HG02970 (cell line): ENCODE measurements around the gene SGMS1.
"Not testable (repeated sequence)": the region's sequence is repeated elsewhere in the genome, so short reads cannot be mapped to it uniquely, and the experiment has no call there.

Experiments used
- ATAC-seq: cut with Tn5 transposase; IDR thresholded peaks from one replicate; pipeline ENCODE4 v1.9.1; 2021; ENCODE audit warnings: mild to moderate bottlenecking, moderate library complexity, moderate number of reproducible peaks; ENCODE audit not compliant: unreplicated experiment, low FRiP score

Gene SGMS1

GRCh38 chr10:50623663-50624412, at the start of gene SGMS1:
SGMS1 (minus strand) TSS chr10:50623956; CDS start chr10:50344114, 279,842 bp downstream.
- peak; percentile 35 for ATAC-seq

DNA sequence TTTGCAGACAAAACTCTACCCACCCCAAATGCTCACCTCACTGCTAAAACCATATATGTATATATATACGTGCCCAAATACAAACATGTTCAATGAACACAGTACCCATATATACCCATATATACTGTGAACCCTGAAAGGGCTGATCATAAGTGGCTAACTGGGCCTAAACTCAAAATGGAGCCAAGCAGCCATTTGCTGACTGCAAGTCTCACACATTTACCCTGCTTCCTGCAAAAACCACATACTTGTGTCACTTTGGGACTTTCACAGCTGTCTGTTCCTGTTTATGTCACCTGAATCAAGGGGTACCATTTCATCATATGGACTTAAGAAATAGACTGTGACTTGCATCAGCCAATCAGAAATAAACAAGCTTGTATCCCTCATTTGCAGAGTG, 48.4 kb upstream of the SGMS1 start:
- not testable (repeated sequence) for ATAC-seq

- not testable (repeated sequence) for ATAC-seq
Measured at GRCh38 chr10:50671645-50672044, 47.9 kb upstream of the SGMS1 start.

- not testable (repeated sequence) for ATAC-seq
Measured at GRCh38 chr10:50669957-50670356, 46.2 kb upstream of the SGMS1 start.

DNA sequence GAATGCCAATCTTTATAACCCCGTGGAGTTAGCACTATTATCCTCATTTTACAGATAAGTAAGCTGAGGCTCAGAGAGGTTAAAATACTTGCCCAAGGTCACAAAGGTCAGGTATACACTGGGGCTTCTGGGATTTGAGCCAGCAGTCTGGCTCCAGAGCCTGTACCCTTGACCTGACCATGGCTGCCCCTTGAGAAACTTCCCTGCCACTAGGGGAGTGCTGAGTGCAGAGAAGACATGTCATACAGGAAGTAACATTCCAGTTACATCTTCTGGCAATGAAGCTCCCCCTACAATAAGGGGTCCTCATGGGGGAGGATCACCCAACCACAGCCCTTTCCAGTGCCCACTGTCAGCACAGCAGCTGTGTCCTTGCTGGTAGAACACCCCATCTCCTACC, 43.6 kb upstream of the SGMS1 start:
- ATAC-seq, result not testable (repeated sequence)

- not testable (repeated sequence) for ATAC-seq
Measured at GRCh38 chr10:50662420-50662819, 38.7 kb upstream of the SGMS1 start.

GRCh38 chr10:50661563-50661962, 37.8 kb upstream of the SGMS1 start:
- not testable (repeated sequence) for ATAC-seq

- peak; percentile 88 for ATAC-seq
Measured at GRCh38 chr10:50659865-50660730, 36.3 kb upstream of the SGMS1 start.

- not testable (repeated sequence) for ATAC-seq
Measured at GRCh38 chr10:50659016-50659864, 35.5 kb upstream of the SGMS1 start.

- no peak for ATAC-seq
Measured at GRCh38 chr10:50658165-50658564, 34.4 kb upstream of the SGMS1 start.

GRCh38 chr10:50653758-50654157, 30.0 kb upstream of the SGMS1 start:
- ATAC-seq, result no peak

DNA sequence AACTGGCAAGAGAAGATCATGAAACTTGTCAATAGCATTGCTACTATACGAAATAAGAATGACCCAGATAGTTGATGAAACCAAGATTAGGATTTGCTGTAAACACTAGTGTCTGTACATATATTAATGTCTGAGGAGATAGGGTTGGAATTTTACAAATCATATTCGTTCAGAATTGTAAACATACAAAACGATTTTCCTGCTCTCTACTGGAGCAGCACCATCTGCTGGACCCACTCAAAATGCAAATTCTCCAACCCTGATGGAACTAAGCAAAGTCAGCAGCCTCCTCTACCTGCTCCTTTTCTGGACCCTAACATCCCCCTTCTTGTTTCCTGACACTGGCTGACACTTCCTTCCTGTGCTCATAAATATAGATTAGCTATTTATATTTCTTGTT, 29.4 kb upstream of the SGMS1 start:
- no peak for ATAC-seq

- no peak for ATAC-seq
Measured at GRCh38 chr10:50651808-50652207, 28.1 kb upstream of the SGMS1 start.

DNA sequence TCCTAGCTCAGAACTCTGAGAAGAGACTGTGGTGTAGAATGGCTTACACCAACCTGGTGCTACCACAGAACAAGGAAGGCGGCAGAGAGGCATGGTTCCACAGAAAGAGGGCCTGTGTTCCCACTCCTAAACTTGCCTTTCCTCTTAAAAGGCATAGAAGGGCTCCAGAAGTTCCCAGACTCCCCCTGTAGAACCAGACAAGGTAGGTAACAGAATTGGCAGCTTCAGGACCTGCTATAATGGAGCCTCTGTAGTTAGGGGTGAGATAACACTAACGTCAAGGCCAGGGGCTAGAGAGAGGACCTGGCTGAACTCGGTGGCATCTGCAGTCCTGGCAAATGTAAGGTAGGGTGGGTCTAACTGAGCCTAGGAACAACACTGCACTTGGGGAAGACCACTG, 26.7 kb upstream of the SGMS1 start:
- ATAC-seq, result no peak

DNA sequence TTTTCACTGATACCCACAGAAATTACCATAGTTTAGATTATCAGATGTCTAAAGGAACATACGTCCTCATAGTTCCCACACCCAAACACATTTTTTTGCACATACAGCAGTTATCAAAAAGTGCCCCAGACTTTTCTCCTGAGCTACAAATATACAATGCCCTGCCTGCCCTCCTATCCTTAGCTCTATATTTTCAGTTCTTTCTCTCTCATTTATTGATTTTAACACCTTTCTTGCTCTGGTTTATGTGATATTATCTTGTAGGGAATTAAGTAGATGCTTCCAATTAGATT, 25.1 kb upstream of the SGMS1 start:
- no peak for ATAC-seq

GRCh38 chr10:50648089-50648934, 24.6 kb upstream of the SGMS1 start:
- ATAC-seq, result peak; percentile 72

GRCh38 chr10:50647350-50647749, 23.6 kb upstream of the SGMS1 start:
- ATAC-seq, result not testable (repeated sequence)

DNA sequence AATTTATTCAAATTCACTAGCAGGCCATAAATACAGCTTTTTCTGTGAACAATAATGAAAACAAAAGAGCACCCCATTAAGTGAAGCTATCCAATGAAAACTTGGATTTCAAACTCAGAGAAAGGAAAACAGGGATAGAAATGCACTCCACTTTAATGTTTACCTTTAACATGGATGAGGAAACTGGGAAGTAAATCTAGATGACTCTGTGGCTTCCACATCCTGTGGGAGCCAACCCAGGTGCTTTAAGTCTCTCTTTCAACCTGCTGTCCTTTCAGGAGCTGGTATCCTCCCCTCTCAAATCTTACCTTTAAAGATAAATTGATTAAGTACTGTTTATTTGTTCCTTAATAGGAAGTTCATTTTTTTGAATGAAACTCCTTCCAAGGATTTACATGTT, 21.5 kb upstream of the SGMS1 start:
- no peak for ATAC-seq

- no peak for ATAC-seq
Measured at GRCh38 chr10:50641626-50642025, 17.9 kb upstream of the SGMS1 start.

DNA sequence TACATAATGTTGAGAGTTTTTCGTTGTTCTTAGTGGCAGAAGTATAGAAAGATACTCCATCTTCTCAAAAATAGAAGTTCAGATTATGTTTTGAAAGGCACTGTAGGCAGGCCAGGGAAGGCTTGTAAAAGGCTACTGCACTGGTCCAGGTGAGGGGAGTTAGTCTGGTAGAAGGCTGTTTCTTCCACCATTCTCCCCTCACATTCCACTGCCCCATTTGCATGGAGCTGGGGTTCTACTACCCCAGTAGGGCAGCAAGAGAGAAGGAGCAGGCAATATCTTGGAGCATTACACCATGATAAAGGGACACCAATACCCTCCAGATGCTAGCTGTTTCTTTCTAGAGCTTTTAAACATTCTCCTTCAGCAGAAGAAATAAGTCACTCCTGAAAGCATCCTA, 16.5 kb upstream of the SGMS1 start:
- ATAC-seq, result no peak
